ENCODE measurements around the gene LRMDA. TPM values are rescaled to one million over a fixed set of nuclear protein-coding genes. Genes with fewer than 3 reads are reported as not detected.
A peak's percentile ranks its signal among the peaks of the same experiment; 100 is the strongest.

LRMDA gene
- total RNA-seq, 4 donors from 2014 or later, result 2.2 to 7.8 (median 4.5) TPM

- H3K4me1 ChIP-seq, result no peaks in the 10 kb centered on the region
- 65% methylated on average over 13 to 15 of the region's 15 CpGs for WGBS, 2 donors (ENCODE audit: low coverage in 1 of 2)
- H3K9me3 ChIP-seq, result no peaks in the 10 kb centered on the region
- H3K4me3 ChIP-seq, result no peak overlapping the region
- TF ChIP-seq, protein P1, sequence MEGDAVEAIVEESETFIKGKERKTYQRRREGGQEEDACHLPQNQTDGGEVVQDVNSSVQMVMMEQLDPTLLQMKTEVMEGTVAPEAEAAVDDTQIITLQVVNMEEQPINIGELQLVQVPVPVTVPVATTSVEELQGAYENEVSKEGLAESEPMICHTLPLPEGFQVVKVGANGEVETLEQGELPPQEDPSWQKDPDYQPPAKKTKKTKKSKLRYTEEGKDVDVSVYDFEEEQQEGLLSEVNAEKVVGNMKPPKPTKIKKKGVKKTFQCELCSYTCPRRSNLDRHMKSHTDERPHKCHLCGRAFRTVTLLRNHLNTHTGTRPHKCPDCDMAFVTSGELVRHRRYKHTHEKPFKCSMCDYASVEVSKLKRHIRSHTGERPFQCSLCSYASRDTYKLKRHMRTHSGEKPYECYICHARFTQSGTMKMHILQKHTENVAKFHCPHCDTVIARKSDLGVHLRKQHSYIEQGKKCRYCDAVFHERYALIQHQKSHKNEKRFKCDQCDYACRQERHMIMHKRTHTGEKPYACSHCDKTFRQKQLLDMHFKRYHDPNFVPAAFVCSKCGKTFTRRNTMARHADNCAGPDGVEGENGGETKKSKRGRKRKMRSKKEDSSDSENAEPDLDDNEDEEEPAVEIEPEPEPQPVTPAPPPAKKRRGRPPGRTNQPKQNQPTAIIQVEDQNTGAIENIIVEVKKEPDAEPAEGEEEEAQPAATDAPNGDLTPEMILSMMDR (IDR thresholded peaks at IDR 0.05), result no peak
- TF ChIP-seq EP300 (IDR thresholded peaks at IDR 0.05; ENCODE audit: low read depth), result no peak
- TF ChIP-seq POLR2AphosphoS5 (IDR thresholded peaks at IDR 0.05), result no peak
- TF ChIP-seq POLR2A (IDR thresholded peaks at IDR 0.05), result no peak
- in situ Hi-C loops (cut with MboI; ENCODE audit: low pct_ligation_motif_present in 1 of 4, low pct_unique_long_range_greater_than_20kb in 1 of 4, low sequenced_read_pairs in 3 of 4), result loop anchor here in 3 of 4 donors (25.0 kb wide), 2 partner anchors 492 to 517 kb away; partner anchors contain the start of gene ZNF503 (in 2 of the 3)
- no peaks in the 10 kb centered on the region for H3K27me3 ChIP-seq
- no peak for DNase-seq
- intact Hi-C loops (cut with DNase I; ENCODE audit: low total_unique reads), result no loop called here
- H3K36me3 ChIP-seq, result no peaks in the 10 kb centered on the region
- H3K27ac ChIP-seq, result no peak overlapping the region
Observed at GRCh38 chr10:75904499-75905283, 473.3 kb downstream of the LRMDA start.

- intact Hi-C loops (cut with DNase I; ENCODE audit: low total_unique reads), result no loop called here
- H3K4me1 ChIP-seq, result no peaks in the 10 kb centered on the region
- no peak for DNase-seq
- no peaks in the 10 kb centered on the region for H3K27me3 ChIP-seq
- H3K9me3 ChIP-seq, result no peaks in the 10 kb centered on the region
- H3K4me3 ChIP-seq, result no peak overlapping the region
- 70% methylated on average over 4 of the region's 4 CpGs; no CpG with 5 or more reads in 1 of the 2 donors for whole genome bisulfite sequencing, 2 donors (ENCODE audit: low coverage in 1 of 2)
- no peaks in the 10 kb centered on the region for H3K36me3 ChIP-seq
- no peak overlapping the region for H3K27ac ChIP-seq
- in situ Hi-C loops (cut with MboI; ENCODE audit: low pct_ligation_motif_present in 1 of 4, low pct_unique_long_range_greater_than_20kb in 1 of 4, low sequenced_read_pairs in 3 of 4), result loop anchor here in 3 of 4 donors (25.0 kb wide), 2 partner anchors 493 to 518 kb away; partner anchors contain the start of gene ZNF503 (in 2 of the 3)
- TF ChIP-seq POLR2AphosphoS5 (IDR thresholded peaks at IDR 0.05) (no peak), POLR2A (IDR thresholded peaks at IDR 0.05) (no peak), EP300 (IDR thresholded peaks at IDR 0.05; ENCODE audit: low read depth) (no peak)
- TF ChIP-seq, protein P1 (IDR thresholded peaks at IDR 0.05), result no peak
Observed at GRCh38 chr10:75905490-75905889, 474.1 kb downstream of the LRMDA start.

DNA sequence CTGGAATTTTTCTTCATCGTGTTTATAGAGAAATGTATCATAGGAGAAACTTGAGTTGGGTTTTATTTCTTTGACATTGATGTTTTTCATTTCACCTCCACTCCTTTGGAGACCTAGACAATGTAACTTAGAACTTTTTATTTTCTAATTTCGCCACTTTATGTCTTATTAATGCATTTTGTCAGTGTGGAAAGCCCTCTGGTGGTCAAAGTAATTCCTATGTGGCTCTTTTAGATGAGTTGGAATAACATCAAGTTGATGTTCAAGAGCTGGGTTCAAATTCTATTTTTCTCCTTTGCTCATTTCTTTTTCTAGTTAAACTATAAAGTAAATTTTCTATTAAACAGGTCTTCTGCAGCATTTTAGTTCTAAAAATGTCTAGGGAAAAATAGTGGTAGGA is 478.6 kb downstream of the LRMDA start:
- no peak for TF ChIP-seq POLR2A (IDR thresholded peaks at IDR 0.05)
- TF ChIP-seq, protein P1 (IDR thresholded peaks at IDR 0.05), result peak; percentile 44 to 57 (median 52)
- in situ Hi-C loops (cut with MboI; ENCODE audit: low pct_ligation_motif_present in 1 of 4, low pct_unique_long_range_greater_than_20kb in 1 of 4, low sequenced_read_pairs in 3 of 4), result loop anchor here in 3 of 4 donors (25.0 kb wide), 2 partner anchors 498 to 523 kb away; partner anchors contain the start of gene ZNF503 (in 2 of the 3)
- intact Hi-C loops (cut with DNase I; ENCODE audit: low total_unique reads), result loop anchor here (10.0 kb wide), 1 partner anchor 515 kb away; no protein-coding TSS in a partner anchor

DNA sequence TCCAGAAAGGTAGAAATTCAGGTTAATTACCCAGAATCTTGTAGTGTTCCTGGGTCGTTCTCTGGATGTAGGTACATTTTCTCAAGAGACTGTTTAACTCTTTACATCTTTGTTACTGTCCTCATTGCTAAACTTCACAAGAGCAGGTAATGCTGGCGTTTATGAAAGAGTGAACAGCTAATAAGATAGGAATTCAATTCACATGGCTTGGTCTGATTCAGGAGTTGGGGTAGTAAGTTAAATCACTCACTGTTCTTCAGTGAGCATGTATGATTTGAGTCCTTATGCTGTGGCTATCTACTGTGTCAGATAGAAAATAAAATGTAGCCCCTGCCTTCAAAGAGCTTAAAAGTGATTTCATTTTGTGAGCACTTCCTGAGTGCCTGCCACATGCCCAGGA is 480.0 kb downstream of the LRMDA start:
- H3K36me3 ChIP-seq, result no peaks in the 10 kb centered on the region
- no peaks in the 10 kb centered on the region for H3K27me3 ChIP-seq
- no peaks in the 10 kb centered on the region for H3K4me1 ChIP-seq
- DNase-seq, result no peak
- intact Hi-C loops (cut with DNase I; ENCODE audit: low total_unique reads) (loop anchor here (10.0 kb wide), 1 partner anchor 517 kb away; no protein-coding TSS in a partner anchor), in situ Hi-C loops (cut with MboI; ENCODE audit: low pct_ligation_motif_present in 1 of 4, low pct_unique_long_range_greater_than_20kb in 1 of 4, low sequenced_read_pairs in 3 of 4) (loop anchor here in 3 of 4 donors (25.0 kb wide), 2 partner anchors 499 to 524 kb away; partner anchors contain the start of gene ZNF503 (in 2 of the 3))
- no peaks in the 10 kb centered on the region for H3K9me3 ChIP-seq
- TF ChIP-seq EP300 (IDR thresholded peaks at IDR 0.05; ENCODE audit: low read depth) (no peak), POLR2AphosphoS5 (IDR thresholded peaks at IDR 0.05) (no peak), POLR2A (IDR thresholded peaks at IDR 0.05) (no peak)
- TF ChIP-seq, protein P1 (IDR thresholded peaks at IDR 0.05), result no peak
- H3K27ac ChIP-seq, result no peak overlapping the region
- H3K4me3 ChIP-seq, result no peak overlapping the region
- WGBS, 2 donors (ENCODE audit: low coverage in 1 of 2), result 67 to 76% methylated on average over 1 to 2 of the region's 2 CpGs

More for the DNA sequence above, 478.6 kb downstream of the LRMDA start:
- H3K27ac ChIP-seq, result no peak overlapping the region
- H3K9me3 ChIP-seq, result no peaks in the 10 kb centered on the region
- WGBS, 2 donors (ENCODE audit: low coverage in 1 of 2), result 51% methylated on average over 2 of the region's 2 CpGs
- no peaks in the 10 kb centered on the region for H3K27me3 ChIP-seq
- H3K36me3 ChIP-seq, result no peaks in the 10 kb centered on the region
- H3K4me1 ChIP-seq, result no peaks in the 10 kb centered on the region
- no peak for DNase-seq
- no peak overlapping the region for H3K4me3 ChIP-seq

All from transverse colon (tissue), 4 donors.